Caco-2 (cell line): ENCODE results near the gene HOXB7. TPM values are rescaled to one million over a fixed set of nuclear protein-coding genes. Genes with fewer than 3 reads are reported as not detected.

Experiments used
- BruUV-seq: library from RNA; stranded (reverse); fragments of 400-500 nt; replicated peaks from 2 replicates; lab custom pipeline; 2021; lab: Mats Ljungman, UMichigan
- CTCF ChIA-PET: fragments of 300-600 bp; sonication (Branson Sonifier 250); formaldehyde crosslinking; loops from one replicate; lab custom pipeline; 2022; ENCODE audit warnings: antibody characterized with exemption; lab: Charles Lee
- POLR2A ChIA-PET: fragments of 300-600 bp; sonication (Branson Sonifier 250); formaldehyde crosslinking; loops from one replicate; lab custom pipeline; 2022; ENCODE audit warnings: antibody characterized with exemption; lab: Charles Lee
- DNase-seq, 2 experiments: peaks; one replicate each; pipeline versions ENCODE4 v3.0.0 to v3.0.0-alpha.2; 2020 to 2022
- H3K27me3 ChIP-seq: replicated peaks from 2 replicates; pipeline ENCODE4 v1.6.0; 2011; ENCODE audit warnings: low read length; ENCODE audit not compliant: control insufficient read depth, insufficient read depth
- H3K36me3 ChIP-seq: 2 replicates; pipeline ENCODE4 v1.5.1; 2011; ENCODE audit warnings: low read length; ENCODE audit not compliant: control insufficient read depth, insufficient read depth
- H3K4me1 ChIP-seq: fragments of 250-450 bp; sonication (Bioruptor Pico); 2 replicates; pipeline ENCODE4 v1.5.1; 2020; ENCODE audit warnings: mild to moderate bottlenecking
- H3K4me3 ChIP-seq: 2 replicates; pipeline ENCODE4 v1.5.1; 2011; ENCODE audit warnings: low read depth, mild to moderate bottlenecking, control low read depth, low read length
- H3K9me3 ChIP-seq: fragments of 250-450 bp; sonication (Bioruptor Pico); 2 replicates; pipeline ENCODE4 v1.5.1; 2020; ENCODE audit warnings: mild to moderate bottlenecking, moderate library complexity
- H3K27ac Mint-ChIP-seq: one replicate; pipeline ENCODE4 v1.8.0; 2022; ENCODE audit warnings: mixed read lengths; ENCODE audit not compliant: unreplicated experiment
- H3K27me3 Mint-ChIP-seq: one replicate; pipeline ENCODE4 v1.8.0; 2022; ENCODE audit warnings: mixed read lengths; ENCODE audit not compliant: insufficient read depth, unreplicated experiment
- H3K36me3 Mint-ChIP-seq: one replicate; pipeline ENCODE4 v1.8.0; 2022; ENCODE audit warnings: mild to moderate bottlenecking, mixed read lengths; ENCODE audit not compliant: insufficient read depth, unreplicated experiment
- H3K4me1 Mint-ChIP-seq: one replicate; pipeline ENCODE4 v1.8.0; 2022; ENCODE audit warnings: low read depth, mixed read lengths; ENCODE audit not compliant: unreplicated experiment
- H3K4me3 Mint-ChIP-seq: one replicate; pipeline ENCODE4 v1.8.0; 2022; ENCODE audit warnings: mild to moderate bottlenecking, moderate library complexity, mixed read lengths; ENCODE audit not compliant: unreplicated experiment
- H3K9me3 Mint-ChIP-seq: one replicate; pipeline ENCODE4 v1.8.0; 2022; ENCODE audit warnings: mixed read lengths; ENCODE audit not compliant: unreplicated experiment
- CTCF ChIP-seq, 2 experiments: fragments of 200-600 bp in 1 of 2; IDR thresholded peaks; 1 replicate in 1 of 2; 2 replicates in 1 of 2; pipeline versions ENCODE4 v1.5.1 to v1.8.0; 2011 to 2022; ENCODE audit warnings: antibody characterized with exemption in 1 of 2, control low read depth in 1 of 2, inconsistent platforms in 1 of 2, low read depth in 1 of 2, low read length in 1 of 2, mild to moderate bottlenecking in 1 of 2, moderate library complexity in 1 of 2; ENCODE audit not compliant: insufficient read depth in 1 of 2, severe bottlenecking in 1 of 2, unreplicated experiment in 1 of 2
- intact Hi-C: fragments of 100-400 bp; cut with micrococcal nuclease; formaldehyde crosslinking; loops from one replicate; pipeline ENCODE4 v1.10.0; 2022; ENCODE audit not compliant: unreplicated experiment
- total RNA-seq: library from RNA; stranded (reverse); gene quantifications from 2 replicates; pipeline ENCODE4 v1.2.3, GENCODE V29; 2022

The HOXB7 gene
- total RNA-seq, 1 experiment from 2014 or later, result 28.2 TPM

- Mint-ChIP-seq H3K4me1 (peaks cover 7% of the 10 kb centered on the region), H3K27ac (no peak overlapping the region), H3K4me3 (peak overlapping the region; percentile 85), H3K9me3 (no peaks in the 10 kb centered on the region), H3K27me3 (peaks cover 57% of the 10 kb centered on the region), H3K36me3 (no peaks in the 10 kb centered on the region)
- Histone ChIP-seq H3K4me1 (peaks cover 11% of the 10 kb centered on the region), H3K36me3 (no peaks in the 10 kb centered on the region), H3K4me3 (peak overlapping the region; percentile 57), H3K9me3 (no peaks in the 10 kb centered on the region), H3K27me3 (peaks cover 33% of the 10 kb centered on the region)
- intact Hi-C loops, result no loop called here
- TF ChIP-seq CTCF (IDR thresholded peaks at IDR 0.05; ENCODE audit: insufficient read depth in 1 of 2, low read depth in 1 of 2, low read length in 1 of 2, severe bottlenecking in 1 of 2, unreplicated experiment in 1 of 2), result no peak
- ChIA-PET POLR2A (interaction anchor here (0.6 to 1.4 kb wide), 5 partner anchors 11 to 268 kb away, joined by 4 to 10 read pairs (median 5); partner anchors contain the start of genes ATP5MC1 and HOXB7), CTCF (interaction anchor here (0.5 to 2.3 kb wide), 15 partner anchors 9 to 528 kb away, joined by 3 to 10 read pairs (median 5); partner anchors contain the start of gene PRAC2)
- TSS peak; percentile 36 for BruUV-seq
- DNase-seq, result peak in 1 of 2 experiments; percentile 74
Observed at GRCh38 chr17:48624544-48625494, 14.0 kb upstream of the HOXB7 start.

GRCh38 chr17:48624118-48624517, 13.3 kb upstream of the HOXB7 start:
- Histone ChIP-seq H3K4me1 (peaks cover 11% of the 10 kb centered on the region), H3K9me3 (no peaks in the 10 kb centered on the region), H3K27me3 (peaks cover 33% of the 10 kb centered on the region), H3K36me3 (no peaks in the 10 kb centered on the region), H3K4me3 (no peak overlapping the region)
- Mint-ChIP-seq H3K36me3 (no peaks in the 10 kb centered on the region), H3K4me1 (peaks cover 13% of the 10 kb centered on the region), H3K27me3 (peaks cover 60% of the 10 kb centered on the region), H3K9me3 (no peaks in the 10 kb centered on the region), H3K27ac (no peak overlapping the region), H3K4me3 (peak overlapping the region; percentile 85)
- BruUV-seq, result no TSS peak
- no peak for TF ChIP-seq CTCF (IDR thresholded peaks at IDR 0.05; ENCODE audit: insufficient read depth in 1 of 2, low read depth in 1 of 2, low read length in 1 of 2, severe bottlenecking in 1 of 2, unreplicated experiment in 1 of 2)
- DNase-seq, result no peak
- CTCF ChIA-PET, result interaction anchor here (1.6 kb wide), 1 partner anchor 316 kb away, joined by 4 read pairs; no protein-coding TSS in a partner anchor
- intact Hi-C loops, result no loop called here
- POLR2A ChIA-PET, result no interaction called here

GRCh38 chr17:48623583-48623982, 12.8 kb upstream of the HOXB7 start:
- no peaks in the 10 kb centered on the region for H3K9me3 ChIP-seq
- peaks cover 34% of the 10 kb centered on the region for H3K27me3 ChIP-seq
- no peaks in the 10 kb centered on the region for H3K36me3 ChIP-seq
- BruUV-seq, result no TSS peak
- no peak for DNase-seq
- Mint-ChIP-seq H3K9me3 (no peaks in the 10 kb centered on the region), H3K27ac (no peak overlapping the region), H3K4me1 (peaks cover 17% of the 10 kb centered on the region), H3K27me3 (peaks cover 63% of the 10 kb centered on the region), H3K4me3 (no peak overlapping the region), H3K36me3 (peaks cover 4% of the 10 kb centered on the region)
- no peak for TF ChIP-seq CTCF (IDR thresholded peaks at IDR 0.05; ENCODE audit: insufficient read depth in 1 of 2, low read depth in 1 of 2, low read length in 1 of 2, severe bottlenecking in 1 of 2, unreplicated experiment in 1 of 2)
- ChIA-PET POLR2A (no interaction called here), CTCF (interaction anchor here (0.8 to 1.6 kb wide), 3 partner anchors 255 to 316 kb away, joined by 3 to 4 read pairs (median 3); no protein-coding TSS in a partner anchor)
- no peak overlapping the region for H3K4me3 ChIP-seq
- intact Hi-C loops, result no loop called here
- peaks cover 11% of the 10 kb centered on the region for H3K4me1 ChIP-seq
